KOPT-K1 (cell line): Measurements from ENCODE around the gene ABCC1.

Experiments used
- H3K27ac ChIP-seq: fragments of 200-600 bp; sonication (generic); 2 replicates; pipeline ENCODE4 v1.5.1; 2016; ENCODE audit warnings: antibody characterized with exemption, mild to moderate bottlenecking, low read depth, low read length; ENCODE audit not compliant: poor library complexity, severe bottlenecking
- H3K36me3 ChIP-seq: fragments of 200-600 bp; sonication (generic); 2 replicates; pipeline ENCODE4 v1.5.1; 2017; ENCODE audit warnings: antibody characterized with exemption, mild to moderate bottlenecking, low read length, moderate library complexity; ENCODE audit not compliant: insufficient read depth
- H3K9me3 ChIP-seq: fragments of 200-600 bp; sonication (generic); 2 replicates; pipeline ENCODE4 v1.5.1; 2017; ENCODE audit warnings: antibody characterized with exemption, low read length, mild to moderate bottlenecking; ENCODE audit not compliant: insufficient read depth, poor library complexity, severe bottlenecking

The ABCC1 gene

GRCh38 chr16:16109453-16110110, 160.2 kb downstream of the ABCC1 start:
- H3K36me3 ChIP-seq = peaks cover 100% of the 10 kb centered on the region

GRCh38 chr16:16110111-16110490, 160.7 kb downstream of the ABCC1 start:
- H3K9me3 ChIP-seq = no peaks in the 10 kb centered on the region
- no peak overlapping the region for H3K27ac ChIP-seq
- H3K36me3 ChIP-seq = peaks cover 100% of the 10 kb centered on the region

More at GRCh38 chr16:16109453-16110110, 160.2 kb downstream of the ABCC1 start:
- H3K9me3 ChIP-seq = no peaks in the 10 kb centered on the region
- H3K27ac ChIP-seq = no peak overlapping the region

- H3K27ac ChIP-seq = no peak overlapping the region
- H3K36me3 ChIP-seq = peaks cover 100% of the 10 kb centered on the region
- peaks cover 9% of the 10 kb centered on the region for H3K9me3 ChIP-seq
Measured at GRCh38 chr16:16111639-16112038, 162.2 kb downstream of the ABCC1 start.

- peaks cover 18% of the 10 kb centered on the region for H3K9me3 ChIP-seq
- peaks cover 100% of the 10 kb centered on the region for H3K36me3 ChIP-seq
- no peak overlapping the region for H3K27ac ChIP-seq
Measured at GRCh38 chr16:16112450-16113053, 163.1 kb downstream of the ABCC1 start.

DNA sequence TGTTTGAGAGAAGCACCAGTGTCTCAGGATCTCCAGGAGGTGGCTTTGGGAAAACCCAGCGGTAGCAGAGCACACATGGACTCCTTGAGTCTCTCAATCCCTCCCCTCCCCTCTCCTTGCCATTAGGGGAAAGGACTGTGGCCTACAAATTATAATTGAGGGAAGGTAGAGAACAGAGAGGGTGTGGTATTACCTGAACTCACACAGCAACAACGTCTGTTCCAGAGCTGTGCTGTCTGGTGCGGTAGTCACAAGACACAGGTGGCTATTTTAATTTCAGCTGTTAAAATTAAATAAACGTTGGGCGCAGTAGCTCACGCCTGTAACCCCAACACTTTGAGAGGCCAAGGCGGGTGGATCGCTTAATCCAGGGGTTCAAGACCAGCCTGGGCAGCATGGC, 163.7 kb downstream of the ABCC1 start:
- Histone ChIP-seq H3K36me3 (peaks cover 100% of the 10 kb centered on the region), H3K27ac (no peak overlapping the region), H3K9me3 (peaks cover 24% of the 10 kb centered on the region)

- H3K36me3 ChIP-seq = peaks cover 90% of the 10 kb centered on the region
- no peak overlapping the region for H3K27ac ChIP-seq
- H3K9me3 ChIP-seq = peaks cover 34% of the 10 kb centered on the region
Measured at GRCh38 chr16:16116841-16117240, 167.4 kb downstream of the ABCC1 start.

DNA sequence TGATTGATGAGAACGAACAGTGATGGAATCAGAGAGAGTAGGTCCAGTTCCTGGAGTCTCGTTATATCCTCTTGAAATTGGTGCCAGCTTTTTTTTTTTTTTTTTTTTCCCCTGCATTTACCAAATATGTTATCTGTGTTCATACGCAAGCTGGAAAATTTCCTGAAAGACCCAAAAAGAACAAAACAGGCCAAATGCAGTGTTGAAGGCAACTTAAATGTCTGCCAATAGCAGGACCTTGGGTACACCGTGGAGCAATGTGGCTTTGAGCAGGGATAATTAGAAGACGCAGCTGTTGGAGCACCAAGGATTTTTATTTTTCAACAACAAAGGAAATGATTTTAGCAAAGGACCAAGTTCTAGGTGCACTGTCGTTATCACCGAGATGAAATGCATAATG, 168.9 kb downstream of the ABCC1 start:
- Histone ChIP-seq H3K36me3 (peaks cover 90% of the 10 kb centered on the region), H3K9me3 (peaks cover 34% of the 10 kb centered on the region)

DNA sequence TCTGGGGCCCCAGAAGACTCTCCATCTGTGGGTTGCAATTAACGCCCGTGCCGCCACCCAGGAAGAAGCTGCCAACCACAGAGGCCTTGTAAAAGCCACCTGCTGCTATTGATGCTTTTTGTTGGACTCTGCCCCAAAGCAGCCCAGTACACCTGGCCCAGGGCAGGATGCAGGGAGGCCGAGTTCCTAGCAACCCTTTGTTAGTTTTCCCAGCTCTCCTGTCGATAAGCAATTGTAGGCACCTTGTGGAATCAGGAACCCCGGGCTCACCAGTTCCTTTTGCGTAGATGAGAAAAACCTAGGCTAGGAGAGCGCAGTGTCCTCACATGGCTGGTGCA, 170.6 kb downstream of the ABCC1 start:
- Histone ChIP-seq H3K36me3 (peaks cover 90% of the 10 kb centered on the region), H3K27ac (peak overlapping the region; percentile 73)

More for the DNA sequence above, 168.9 kb downstream of the ABCC1 start:
- H3K27ac ChIP-seq = no peak overlapping the region

GRCh38 chr16:16120382-16121184, 171.2 kb downstream of the ABCC1 start:
- peaks cover 90% of the 10 kb centered on the region for H3K36me3 ChIP-seq
- H3K9me3 ChIP-seq = peaks cover 47% of the 10 kb centered on the region
- peak overlapping the region; percentile 73 for H3K27ac ChIP-seq

More for the DNA sequence above, 170.6 kb downstream of the ABCC1 start:
- H3K9me3 ChIP-seq = peaks cover 45% of the 10 kb centered on the region

GRCh38 chr16:16121185-16121727, 171.8 kb downstream of the ABCC1 start:
- Histone ChIP-seq H3K36me3 (peaks cover 90% of the 10 kb centered on the region), H3K9me3 (peaks cover 42% of the 10 kb centered on the region), H3K27ac (peak overlapping the region; percentile 73)

GRCh38 chr16:16122264-16122663, 172.8 kb downstream of the ABCC1 start:
- Histone ChIP-seq H3K9me3 (peaks cover 32% of the 10 kb centered on the region), H3K27ac (no peak overlapping the region), H3K36me3 (peaks cover 90% of the 10 kb centered on the region)

GRCh38 chr16:16124438-16124837, 175.0 kb downstream of the ABCC1 start:
- Histone ChIP-seq H3K9me3 (peaks cover 13% of the 10 kb centered on the region), H3K36me3 (peaks cover 92% of the 10 kb centered on the region)

DNA sequence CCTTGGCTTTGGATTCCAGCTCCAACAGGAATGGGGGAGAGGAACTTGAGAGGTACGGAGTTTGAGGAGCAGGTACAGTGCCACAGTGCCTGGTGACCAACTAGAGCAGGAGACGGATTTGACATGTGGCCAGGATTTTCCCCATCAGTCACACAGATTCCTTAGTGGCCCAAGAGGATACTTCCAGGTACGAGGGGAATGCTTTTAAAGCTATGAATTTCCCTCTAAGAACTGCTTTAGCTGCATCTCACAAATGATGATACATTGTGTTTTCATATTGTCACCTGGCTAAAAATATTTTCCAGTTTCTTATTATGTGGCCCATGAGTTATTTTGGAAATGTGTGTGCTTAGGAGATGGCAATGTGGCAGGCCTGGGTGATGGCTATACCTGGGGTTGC, 175.6 kb downstream of the ABCC1 start:
- H3K36me3 ChIP-seq = peaks cover 97% of the 10 kb centered on the region
- no peak overlapping the region for H3K27ac ChIP-seq
- H3K9me3 ChIP-seq = peaks cover 13% of the 10 kb centered on the region

More at GRCh38 chr16:16124438-16124837, 175.0 kb downstream of the ABCC1 start:
- no peak overlapping the region for H3K27ac ChIP-seq

GRCh38 chr16:16126896-16127295, 177.5 kb downstream of the ABCC1 start:
- H3K9me3 ChIP-seq = peaks cover 13% of the 10 kb centered on the region
- peaks cover 99% of the 10 kb centered on the region for H3K36me3 ChIP-seq
- H3K27ac ChIP-seq = peak overlapping the region; percentile 42

- Histone ChIP-seq H3K27ac (peak overlapping the region; percentile 42), H3K36me3 (peaks cover 99% of the 10 kb centered on the region), H3K9me3 (peaks cover 13% of the 10 kb centered on the region)
Measured at GRCh38 chr16:16127469-16128116, 178.2 kb downstream of the ABCC1 start.
